ENCODE results near the gene GRHL1.

GRCh38 chr2:9937258-9937657 lies 14.2 kb upstream of the GRHL1 start:
- TF ChIP-seq POLR2AphosphoS5 (IDR thresholded peaks at IDR 0.05; ENCODE audit: low read depth, low read length), result no peak
- TF ChIP-seq CTCF (IDR thresholded peaks at IDR 0.05; ENCODE audit: control extremely low read depth in 1 of 3, insufficient read depth in 1 of 3, low read depth in 1 of 3, low read length in 3 of 3), result no peak
- no peak for TF ChIP-seq POLR2A (IDR thresholded peaks at IDR 0.05; ENCODE audit: control extremely low read depth in 1 of 2, low read depth in 2 of 2, low read length in 2 of 2)
- TF ChIP-seq MAX (IDR thresholded peaks at IDR 0.05), result no peak

Measured in H1 (cell line).